ENCODE results near the gene FTSJ3.
"Not testable (repeated sequence)": the region's sequence is repeated elsewhere in the genome, so short reads cannot be mapped to it uniquely, and the experiment has no call there.

The FTSJ3 gene

DNA sequence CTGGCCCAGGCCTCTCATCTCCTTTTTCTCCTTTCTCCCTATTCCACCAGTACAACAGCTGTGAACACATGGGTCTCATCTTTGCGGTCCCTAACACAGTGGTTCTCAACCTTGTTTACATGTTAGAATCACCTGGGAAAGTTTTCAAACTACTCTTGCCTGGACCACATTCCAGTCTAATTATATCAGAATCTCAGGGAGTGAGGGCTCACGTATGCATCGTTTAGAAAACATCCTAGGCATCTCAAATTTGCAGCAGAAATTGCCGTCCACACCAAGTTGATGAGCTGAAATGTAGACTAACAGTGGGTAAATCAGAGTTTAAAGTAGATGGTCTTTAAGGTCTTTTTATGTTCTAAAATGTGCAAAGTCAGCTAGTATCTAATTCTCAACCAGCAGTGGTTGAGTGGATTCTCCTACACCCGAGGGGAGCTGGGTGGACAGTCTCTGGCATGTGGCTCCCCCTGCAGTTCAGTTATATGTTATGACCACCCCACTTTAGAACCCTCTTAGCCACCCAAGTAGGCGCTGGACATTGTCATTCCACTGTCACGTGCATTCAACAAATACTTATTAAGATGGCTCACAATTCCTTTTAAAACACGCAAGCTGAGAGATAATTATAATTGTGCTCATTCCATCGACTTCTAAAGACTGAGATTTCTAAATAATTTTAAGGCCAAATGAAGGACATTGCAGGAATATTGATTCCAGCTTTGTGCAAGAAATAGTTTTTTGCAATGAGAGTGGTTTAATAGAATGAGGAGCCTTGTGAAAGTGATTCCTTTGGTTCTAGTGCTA, 42.2 kb upstream of the FTSJ3 start:
- H3K4me2 ChIP-seq (ENCODE audit: low read depth, low read length); H3K79me2 ChIP-seq (ENCODE audit: low read length); H3F3A ChIP-seq (ENCODE audit: insufficient read depth, low read length); H3K27ac ChIP-seq (ENCODE audit: low read length); H3K4me1 ChIP-seq (ENCODE audit: low read length); DNase-seq; H3K4me3 ChIP-seq (ENCODE audit: low read length); H3K27me3 ChIP-seq (replicated peaks; ENCODE audit: insufficient read depth, low read length); H2AFZ ChIP-seq (ENCODE audit: low read length); H3K9me2 ChIP-seq (replicated peaks; ENCODE audit: insufficient read depth, low read length); H4K20me1 ChIP-seq (ENCODE audit: insufficient read depth, low read length); H3K9me3 ChIP-seq (replicated peaks; ENCODE audit: insufficient read depth, low read length); H3K9ac ChIP-seq (ENCODE audit: low read length); H3K36me3 ChIP-seq (replicated peaks; ENCODE audit: insufficient read depth, low read length): not testable (repeated sequence)
- TF ChIP-seq, protein P1, sequence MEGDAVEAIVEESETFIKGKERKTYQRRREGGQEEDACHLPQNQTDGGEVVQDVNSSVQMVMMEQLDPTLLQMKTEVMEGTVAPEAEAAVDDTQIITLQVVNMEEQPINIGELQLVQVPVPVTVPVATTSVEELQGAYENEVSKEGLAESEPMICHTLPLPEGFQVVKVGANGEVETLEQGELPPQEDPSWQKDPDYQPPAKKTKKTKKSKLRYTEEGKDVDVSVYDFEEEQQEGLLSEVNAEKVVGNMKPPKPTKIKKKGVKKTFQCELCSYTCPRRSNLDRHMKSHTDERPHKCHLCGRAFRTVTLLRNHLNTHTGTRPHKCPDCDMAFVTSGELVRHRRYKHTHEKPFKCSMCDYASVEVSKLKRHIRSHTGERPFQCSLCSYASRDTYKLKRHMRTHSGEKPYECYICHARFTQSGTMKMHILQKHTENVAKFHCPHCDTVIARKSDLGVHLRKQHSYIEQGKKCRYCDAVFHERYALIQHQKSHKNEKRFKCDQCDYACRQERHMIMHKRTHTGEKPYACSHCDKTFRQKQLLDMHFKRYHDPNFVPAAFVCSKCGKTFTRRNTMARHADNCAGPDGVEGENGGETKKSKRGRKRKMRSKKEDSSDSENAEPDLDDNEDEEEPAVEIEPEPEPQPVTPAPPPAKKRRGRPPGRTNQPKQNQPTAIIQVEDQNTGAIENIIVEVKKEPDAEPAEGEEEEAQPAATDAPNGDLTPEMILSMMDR (IDR thresholded peaks at IDR 0.05; ENCODE audit: low read length) = peak; percentile 14; the same call in 1 of the 2 replicates

DNA sequence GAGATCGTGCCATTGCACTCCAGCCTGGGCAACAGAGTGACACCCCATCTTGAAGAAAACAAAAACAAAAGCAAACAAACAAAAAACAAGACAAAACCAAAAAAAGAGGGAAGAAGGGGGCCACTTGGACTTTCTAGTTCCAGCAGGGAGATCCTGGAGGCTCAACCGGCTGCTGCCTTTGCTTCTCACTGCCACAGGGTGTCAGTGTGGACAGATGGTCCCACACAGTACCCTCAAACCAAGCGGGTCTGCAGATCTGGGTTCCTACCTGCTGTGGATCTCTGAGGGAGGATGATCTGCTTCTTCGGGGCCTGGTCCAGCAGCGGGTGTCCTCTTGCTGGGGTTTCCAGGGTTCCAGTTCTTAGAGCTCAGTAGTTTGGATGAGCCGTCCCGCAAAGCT, 39.2 kb upstream of the FTSJ3 start:
- not testable (repeated sequence) for H3K9ac ChIP-seq (ENCODE audit: low read length); H3K4me1 ChIP-seq (ENCODE audit: low read length); DNase-seq; H4K20me1 ChIP-seq (ENCODE audit: insufficient read depth, low read length); H3K27ac ChIP-seq (ENCODE audit: low read length); H3K27me3 ChIP-seq (replicated peaks; ENCODE audit: insufficient read depth, low read length); H3K4me2 ChIP-seq (ENCODE audit: low read depth, low read length); H3K9me3 ChIP-seq (replicated peaks; ENCODE audit: insufficient read depth, low read length); H3K4me3 ChIP-seq (ENCODE audit: low read length); H3K79me2 ChIP-seq (ENCODE audit: low read length); H3K9me2 ChIP-seq (replicated peaks; ENCODE audit: insufficient read depth, low read length); H3K36me3 ChIP-seq (replicated peaks; ENCODE audit: insufficient read depth, low read length); H3F3A ChIP-seq (ENCODE audit: insufficient read depth, low read length)
- 0 out of 2 replicates have a peak overlapping the region, but pooled peaks have one; percentile 48 for H2AFZ ChIP-seq (ENCODE audit: low read length)

DNA sequence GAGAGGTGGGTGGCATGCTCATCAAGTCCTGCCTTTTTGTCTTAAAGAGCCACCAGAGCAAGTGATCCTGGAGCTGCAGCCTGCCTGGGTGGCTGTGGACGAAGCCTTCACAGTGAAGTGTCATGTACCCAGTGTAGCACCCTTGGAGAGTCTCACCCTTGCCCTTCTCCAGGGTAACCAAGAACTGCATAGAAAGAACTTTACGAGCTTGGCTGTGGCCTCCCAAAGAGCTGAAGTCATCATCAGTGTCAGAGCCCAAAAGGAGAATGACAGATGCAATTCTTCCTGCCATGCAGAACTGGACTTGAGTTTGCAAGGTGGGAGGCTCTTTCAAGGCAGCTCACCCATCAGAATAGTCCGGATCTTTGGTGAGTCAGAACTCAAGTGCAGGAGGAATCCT, 31.8 kb upstream of the FTSJ3 start:
- no peaks in the 10 kb centered on the region for H3K9me2 ChIP-seq (replicated peaks; ENCODE audit: insufficient read depth, low read length)
- no peaks in the 10 kb centered on the region for H3K4me1 ChIP-seq (ENCODE audit: low read length)
- no peak overlapping the region for H3K27ac ChIP-seq (ENCODE audit: low read length)
- no peaks in the 10 kb centered on the region for H3K79me2 ChIP-seq (ENCODE audit: low read length)
- TF ChIP-seq EZH2phosphoT487 (IDR thresholded peaks at IDR 0.05; ENCODE audit: low read length) (no peak), EZH2 (optimal IDR thresholded peaks at IDR 0.05; ENCODE audit: low read depth, low read length) (no peak)
- TF ChIP-seq, protein P1 (IDR thresholded peaks at IDR 0.05; ENCODE audit: low read length) = no peak
- H2AFZ ChIP-seq (ENCODE audit: low read length) = no peak overlapping the region
- no peaks in the 10 kb centered on the region for H4K20me1 ChIP-seq (ENCODE audit: insufficient read depth, low read length)
- H3F3A ChIP-seq (ENCODE audit: insufficient read depth, low read length) = no peaks in the 10 kb centered on the region
- H3K9me3 ChIP-seq (replicated peaks; ENCODE audit: insufficient read depth, low read length) = no peaks in the 10 kb centered on the region
- H3K9ac ChIP-seq (ENCODE audit: low read length) = no peak overlapping the region
- DNase-seq = no peak
- no peaks in the 10 kb centered on the region for H3K36me3 ChIP-seq (replicated peaks; ENCODE audit: insufficient read depth, low read length)
- no peak overlapping the region for H3K4me2 ChIP-seq (ENCODE audit: low read depth, low read length)
- no peak overlapping the region for H3K4me3 ChIP-seq (ENCODE audit: low read length)
- H3K27me3 ChIP-seq (replicated peaks; ENCODE audit: insufficient read depth, low read length) = no peaks in the 10 kb centered on the region; the same call in 1 of the 2 replicates

DNA sequence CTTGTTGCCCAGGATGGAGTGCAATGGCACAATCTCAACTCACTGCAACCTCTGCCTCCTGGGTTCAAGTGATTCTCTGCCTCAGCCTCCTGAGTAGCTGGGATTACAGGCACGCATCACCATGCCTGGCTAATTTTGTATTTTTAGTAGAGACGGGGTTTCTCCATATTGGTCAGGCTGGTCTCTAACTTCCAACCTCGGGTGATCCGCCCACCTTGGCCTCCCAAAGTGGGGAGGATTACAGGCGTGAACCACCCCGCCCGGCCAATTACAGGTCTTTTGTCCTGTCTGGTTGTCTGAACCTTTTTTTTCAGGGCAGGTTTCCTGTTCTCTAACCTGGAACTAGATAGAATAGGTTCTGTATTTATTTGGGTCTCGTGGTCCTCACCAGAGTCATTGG, 29.0 kb upstream of the FTSJ3 start:
- H3K9ac ChIP-seq (ENCODE audit: low read length); H3K4me3 ChIP-seq (ENCODE audit: low read length); H3K4me2 ChIP-seq (ENCODE audit: low read depth, low read length); H3K27ac ChIP-seq (ENCODE audit: low read length); H3K79me2 ChIP-seq (ENCODE audit: low read length); H3K9me2 ChIP-seq (replicated peaks; ENCODE audit: insufficient read depth, low read length); H3K9me3 ChIP-seq (replicated peaks; ENCODE audit: insufficient read depth, low read length); H3K36me3 ChIP-seq (replicated peaks; ENCODE audit: insufficient read depth, low read length); H3K27me3 ChIP-seq (replicated peaks; ENCODE audit: insufficient read depth, low read length); DNase-seq; H2AFZ ChIP-seq (ENCODE audit: low read length); H3K4me1 ChIP-seq (ENCODE audit: low read length); H3F3A ChIP-seq (ENCODE audit: insufficient read depth, low read length); H4K20me1 ChIP-seq (ENCODE audit: insufficient read depth, low read length): not testable (repeated sequence)
